SK-N-SH (cell line): ENCODE results near the gene SLC1A2.

Experiments used
- CTCF ChIP-seq: fragments of 200-600 bp; sonication (generic); IDR thresholded peaks from 2 replicates; pipeline ENCODE4 v1.6.1; 2017; ENCODE audit warnings: antibody characterized with exemption, mild to moderate bottlenecking, moderate library complexity
- FOXM1 ChIP-seq: IDR thresholded peaks from 2 replicates; pipeline ENCODE4 v1.4.0; 2012; ENCODE audit warnings: low read depth, mild to moderate bottlenecking
- GABPA ChIP-seq: IDR thresholded peaks from 2 replicates; pipeline ENCODE4 v1.4.0; 2012; ENCODE audit warnings: low read depth, mild to moderate bottlenecking
- RAD21 ChIP-seq: IDR thresholded peaks from 2 replicates; pipeline ENCODE4 v1.6.1; 2012; ENCODE audit warnings: mild to moderate bottlenecking, low read length
- SIN3A ChIP-seq: IDR thresholded peaks from 2 replicates; pipeline ENCODE4 v1.6.1; 2012; ENCODE audit warnings: low read depth, mild to moderate bottlenecking, low read length, moderate library complexity, borderline replicate concordance
- TF ChIP-seq, protein P1 (sequence below): IDR thresholded peaks from 2 replicates; pipeline ENCODE4 v1.4.0; 2012; ENCODE audit warnings: low read depth

DNA sequence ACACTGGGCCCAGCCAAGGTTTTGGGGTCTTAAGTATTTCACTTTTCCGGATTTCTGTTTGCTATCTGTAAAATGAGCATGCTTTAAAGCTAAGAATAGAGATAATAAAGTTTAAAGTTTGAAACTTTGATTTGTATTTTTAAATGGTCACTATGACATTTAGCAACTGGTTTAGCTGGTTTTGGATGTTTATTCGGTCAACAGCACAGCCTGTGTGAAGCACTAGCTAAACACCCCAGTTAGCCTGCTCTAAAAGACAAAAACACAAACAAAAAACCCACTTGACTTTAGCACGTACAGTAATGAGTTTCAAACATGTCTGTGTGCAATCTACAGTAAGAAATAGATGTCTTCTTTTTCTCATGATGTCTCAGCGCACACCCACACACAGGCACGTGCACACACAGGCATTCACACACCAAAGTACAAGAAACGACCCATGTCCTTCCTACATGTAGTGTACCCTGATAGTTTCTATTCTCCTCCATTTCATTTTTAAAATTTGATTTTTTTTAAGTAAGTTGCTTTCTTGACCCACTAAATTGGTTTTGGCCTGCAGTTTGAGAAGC lies 29.4 kb downstream of the SLC1A2 start:
- TF ChIP-seq SIN3A: no peak
- TF ChIP-seq GABPA: no peak
- no peak for TF ChIP-seq RAD21
- TF ChIP-seq CTCF: no peak
- TF ChIP-seq, protein P1, sequence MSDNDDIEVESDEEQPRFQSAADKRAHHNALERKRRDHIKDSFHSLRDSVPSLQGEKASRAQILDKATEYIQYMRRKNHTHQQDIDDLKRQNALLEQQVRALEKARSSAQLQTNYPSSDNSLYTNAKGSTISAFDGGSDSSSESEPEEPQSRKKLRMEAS: no peak
- TF ChIP-seq FOXM1: no peak
